GM20431 (cell line): ENCODE measurements around the gene RCC2.
"Not testable (repeated sequence)": the region's sequence is repeated elsewhere in the genome, so short reads cannot be mapped to it uniquely, and the experiment has no call there.

Experiments
- in situ Hi-C: fragments of 300-500 bp; cut with MseI, MboI; formaldehyde crosslinking; loops from one replicate; pipeline ENCODE4 v1.15.0; 2020; ENCODE audit warnings: low sequenced_read_pairs; ENCODE audit not compliant: unreplicated experiment

The RCC2 gene

GRCh38 chr1:17423781-17424245, 15.7 kb downstream of the RCC2 start:
- in situ Hi-C loops = no loop called here

- in situ Hi-C loops = no loop called here
Observed at GRCh38 chr1:17422461-17422860, 17.0 kb downstream of the RCC2 start.

GRCh38 chr1:17420391-17420918, 19.0 kb downstream of the RCC2 start:
- in situ Hi-C loops = no loop called here

GRCh38 chr1:17419626-17420328, 19.7 kb downstream of the RCC2 start:
- in situ Hi-C loops = no loop called here

- in situ Hi-C loops = no loop called here
Observed at GRCh38 chr1:17416389-17416788, 23.1 kb downstream of the RCC2 start.

GRCh38 chr1:17414022-17414421, 25.5 kb downstream of the RCC2 start:
- in situ Hi-C loops = no loop called here

GRCh38 chr1:17412093-17412870, 27.2 kb downstream of the RCC2 start:
- in situ Hi-C loops = no loop called here

GRCh38 chr1:17409391-17409811, 30.1 kb downstream of the RCC2 start:
- in situ Hi-C loops = no loop called here

- in situ Hi-C loops = not testable (repeated sequence)
Observed at GRCh38 chr1:17407786-17408514, 31.5 kb downstream of the RCC2 start.

- in situ Hi-C loops = not testable (repeated sequence)
Observed at GRCh38 chr1:17406760-17407475, 32.6 kb downstream of the RCC2 start.

GRCh38 chr1:17405898-17406759, 33.3 kb downstream of the RCC2 start:
- in situ Hi-C loops = no loop called here

- in situ Hi-C loops = no loop called here
Observed at GRCh38 chr1:17404820-17405219, 34.7 kb downstream of the RCC2 start.

- in situ Hi-C loops = no loop called here
Observed at GRCh38 chr1:17404034-17404684, 35.3 kb downstream of the RCC2 start.

- in situ Hi-C loops = no loop called here
Observed at GRCh38 chr1:17403081-17403480, 36.4 kb downstream of the RCC2 start.

GRCh38 chr1:17401841-17402240, 37.6 kb downstream of the RCC2 start:
- in situ Hi-C loops = no loop called here

GRCh38 chr1:17400725-17401341, 38.6 kb downstream of the RCC2 start:
- in situ Hi-C loops = no loop called here

GRCh38 chr1:17397910-17398695, 41.4 kb downstream of the RCC2 start:
- in situ Hi-C loops = no loop called here
